HEK293 (cell line): ENCODE data around the gene GALNT10.

Source experiments
- CTCF ChIA-PET: fragments of 350-600 bp; formaldehyde crosslinking; extraction: SDS; loops from one replicate; lab custom pipeline; 2021; ENCODE audit warnings: antibody characterized with exemption; lab: Yijun Ruan, JAX
- POLR2A ChIA-PET: fragments of 300-600 bp; formaldehyde crosslinking; extraction: SDS; loops from one replicate; lab custom pipeline; 2020; ENCODE audit warnings: antibody characterized with exemption, inconsistent platforms; lab: Yijun Ruan, JAX
- H3K27ac ChIP-seq: fragments of 200-500 bp; sonication (Bioruptor generic); 2 replicates; pipeline ENCODE4 v1.5.1; 2014; ENCODE audit warnings: low read depth, low read length, control low read depth, inconsistent platforms; ENCODE audit errors: extremely low read depth
- H3K36me3 ChIP-seq, 2 experiments: fragments of 200-500 bp in 1 of 2; sonication (Bioruptor generic) in 1 of 2; 1 replicate in 1 of 2; 2 replicates in 1 of 2; pipeline ENCODE4 v1.5.1; 2014 to 2017; ENCODE audit warnings: inconsistent platforms in 2 of 2, low read length in 2 of 2; ENCODE audit not compliant: control insufficient read depth in 2 of 2, insufficient read depth in 1 of 2
- H3K4me1 ChIP-seq: fragments of 200-500 bp; sonication (Bioruptor generic); 2 replicates; pipeline ENCODE4 v1.5.1; 2014; ENCODE audit warnings: mild to moderate bottlenecking, low read length, inconsistent platforms; ENCODE audit not compliant: control insufficient read depth, insufficient read depth
- H3K4me3 ChIP-seq: 2 replicates; pipeline ENCODE4 v1.5.1; 2011; ENCODE audit warnings: low read depth, mild to moderate bottlenecking, control low read depth, low read length, moderate library complexity
- H3K9me3 ChIP-seq: fragments of 200-500 bp; sonication (Bioruptor generic); 2 replicates; pipeline ENCODE4 v1.5.1; 2014; ENCODE audit warnings: low read depth, low read length, inconsistent platforms; ENCODE audit not compliant: control insufficient read depth, insufficient read depth
- BCL11A ChIP-seq: fragments of 450-650 bp; formaldehyde crosslinking; IDR thresholded peaks from 2 replicates; pipeline ENCODE4 v1.5.1; 2016; ENCODE audit warnings: low read depth, missing biosample characterization, missing genetic modification characterization
- GLI2 ChIP-seq: fragments of 450-650 bp; formaldehyde crosslinking; IDR thresholded peaks from 2 replicates; pipeline ENCODE4; 2017; ENCODE audit warnings: missing biosample characterization, missing genetic modification characterization, low read depth, borderline replicate concordance
- ZBTB21 ChIP-seq: fragments of 450-650 bp; formaldehyde crosslinking; IDR thresholded peaks from 2 replicates; pipeline ENCODE4 v1.5.1; 2017; ENCODE audit warnings: missing biosample characterization, missing genetic modification characterization
- ZFP41 ChIP-seq: fragments of 450-650 bp; formaldehyde crosslinking; IDR thresholded peaks from 2 replicates; pipeline ENCODE4 v1.5.1; 2016; ENCODE audit warnings: missing biosample characterization, missing genetic modification characterization, borderline replicate concordance
- ZFP69B ChIP-seq: fragments of 450-650 bp; formaldehyde crosslinking; IDR thresholded peaks from 2 replicates; pipeline ENCODE4 v1.5.1; 2016; ENCODE audit warnings: missing biosample characterization, missing genetic modification characterization
- ZNF335 ChIP-seq: fragments of 450-650 bp; formaldehyde crosslinking; conservative IDR thresholded peaks from 2 replicates; pipeline ENCODE4 v1.5.1; 2016; ENCODE audit warnings: missing biosample characterization, missing genetic modification characterization
- ZNF416 ChIP-seq: fragments of 450-650 bp; formaldehyde crosslinking; IDR thresholded peaks from 2 replicates; pipeline ENCODE4 v1.5.1; 2016; ENCODE audit warnings: missing biosample characterization, missing genetic modification characterization
- ZNF423 ChIP-seq: fragments of 450-650 bp; formaldehyde crosslinking; IDR thresholded peaks from 2 replicates; pipeline ENCODE4 v1.5.1; 2016; ENCODE audit warnings: missing biosample characterization, missing genetic modification characterization
- ZNF521 ChIP-seq: fragments of 450-650 bp; formaldehyde crosslinking; IDR thresholded peaks from 2 replicates; pipeline ENCODE4 v1.5.1; 2017; ENCODE audit warnings: missing biosample characterization, mild to moderate bottlenecking, missing genetic modification characterization
- ZNF558 ChIP-seq: fragments of 450-650 bp; formaldehyde crosslinking; IDR thresholded peaks from 2 replicates; pipeline ENCODE4 v1.5.1; 2016; ENCODE audit warnings: missing biosample characterization, missing genetic modification characterization
- ZNF571 ChIP-seq: fragments of 450-650 bp; formaldehyde crosslinking; IDR thresholded peaks from 2 replicates; pipeline ENCODE4 v1.5.0; 2017; ENCODE audit warnings: missing biosample characterization, missing genetic modification characterization
- ZNF670 ChIP-seq: fragments of 450-650 bp; formaldehyde crosslinking; IDR thresholded peaks from 2 replicates; pipeline ENCODE4 v1.5.1; 2016; ENCODE audit warnings: missing biosample characterization, missing genetic modification characterization, low read depth
- ZNF776 ChIP-seq: fragments of 450-650 bp; formaldehyde crosslinking; IDR thresholded peaks from 2 replicates; pipeline ENCODE4 v1.5.0; 2017; ENCODE audit warnings: missing biosample characterization, missing genetic modification characterization, borderline replicate concordance
- ZNF785 ChIP-seq: fragments of 450-650 bp; formaldehyde crosslinking; IDR thresholded peaks from 2 replicates; pipeline ENCODE4 v1.5.1; 2016; ENCODE audit warnings: missing biosample characterization, missing genetic modification characterization
- TF ChIP-seq, protein P1 (sequence below): fragments of 450-650 bp; IDR thresholded peaks from 2 replicates; pipeline ENCODE4 v1.5.1; 2018; ENCODE audit warnings: missing biosample characterization, missing genetic modification characterization
- TF ChIP-seq, protein P2 (sequence below): fragments of 450-650 bp; formaldehyde crosslinking; IDR thresholded peaks from 2 replicates; pipeline ENCODE4 v1.5.1; 2017; ENCODE audit warnings: missing biosample characterization, missing genetic modification characterization
- TF ChIP-seq, protein P3 (sequence below): fragments of 450-650 bp; formaldehyde crosslinking; IDR thresholded peaks from 2 replicates; pipeline ENCODE4 v1.5.1; 2016; ENCODE audit warnings: missing biosample characterization, missing genetic modification characterization
- TF ChIP-seq, protein P4 (sequence below): fragments of 450-650 bp; formaldehyde crosslinking; IDR thresholded peaks from 2 replicates; pipeline ENCODE4 v1.5.1; 2017; ENCODE audit warnings: missing biosample characterization, missing genetic modification characterization
- TF ChIP-seq, protein P5 (sequence below): fragments of 450-650 bp; formaldehyde crosslinking; IDR thresholded peaks from 2 replicates; pipeline ENCODE4 v1.5.1; 2017; ENCODE audit warnings: missing biosample characterization, missing genetic modification characterization
- TF ChIP-seq, protein P6 (sequence below): fragments of 450-650 bp; formaldehyde crosslinking; conservative IDR thresholded peaks from 2 replicates; pipeline ENCODE4 v1.5.1; 2016; ENCODE audit warnings: low read depth, missing biosample characterization, missing genetic modification characterization

GALNT10 gene

DNA sequence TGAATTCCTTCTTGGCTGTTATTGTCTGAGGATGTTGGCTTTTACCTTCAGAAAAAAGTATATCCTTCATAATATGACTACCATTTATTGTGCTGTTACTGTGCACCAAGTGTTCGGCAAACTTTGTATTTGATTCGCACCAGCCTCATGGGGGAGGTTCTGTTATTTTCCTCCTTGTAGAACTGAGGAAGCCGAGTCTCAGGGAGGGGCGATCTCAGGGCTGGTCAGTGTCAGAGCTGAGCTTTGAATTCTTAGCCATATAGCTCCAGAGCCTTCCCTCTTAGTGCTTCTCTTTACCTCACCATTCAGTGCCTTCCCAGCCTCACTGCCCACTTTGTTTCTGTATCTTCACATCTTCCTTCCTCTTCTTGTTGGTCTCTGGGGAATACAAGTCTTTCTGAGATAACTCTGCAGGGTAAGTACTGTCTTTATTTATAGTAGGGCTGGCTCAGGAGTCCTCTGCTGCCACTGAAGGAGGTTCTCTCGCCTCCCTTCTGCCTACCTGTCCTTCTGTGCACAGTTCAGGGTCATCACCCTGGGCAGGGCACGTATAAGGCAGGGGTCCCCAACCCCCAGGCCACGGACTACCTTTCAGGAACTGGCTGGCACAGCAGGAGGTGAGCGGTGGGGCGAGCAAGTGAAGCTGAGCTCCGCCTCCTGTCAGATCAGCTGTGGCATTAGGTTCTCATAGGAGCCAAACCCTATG lies 48.4 kb downstream of the GALNT10 start (continued):
- TF ChIP-seq ZNF670 (no peak), BCL11A (tag by site-specific recombination) (no peak), GLI2 (tag by site-specific recombination) (no peak), ZFP69B (no peak), ZNF558 (tag by site-specific recombination) (no peak), ZFP41 (tag by site-specific recombination) (no peak)
- TF ChIP-seq, protein P1, sequence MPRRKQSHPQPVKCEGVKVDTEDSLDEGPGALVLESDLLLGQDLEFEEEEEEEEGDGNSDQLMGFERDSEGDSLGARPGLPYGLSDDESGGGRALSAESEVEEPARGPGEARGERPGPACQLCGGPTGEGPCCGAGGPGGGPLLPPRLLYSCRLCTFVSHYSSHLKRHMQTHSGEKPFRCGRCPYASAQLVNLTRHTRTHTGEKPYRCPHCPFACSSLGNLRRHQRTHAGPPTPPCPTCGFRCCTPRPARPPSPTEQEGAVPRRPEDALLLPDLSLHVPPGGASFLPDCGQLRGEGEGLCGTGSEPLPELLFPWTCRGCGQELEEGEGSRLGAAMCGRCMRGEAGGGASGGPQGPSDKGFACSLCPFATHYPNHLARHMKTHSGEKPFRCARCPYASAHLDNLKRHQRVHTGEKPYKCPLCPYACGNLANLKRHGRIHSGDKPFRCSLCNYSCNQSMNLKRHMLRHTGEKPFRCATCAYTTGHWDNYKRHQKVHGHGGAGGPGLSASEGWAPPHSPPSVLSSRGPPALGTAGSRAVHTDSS (tag by site-specific recombination): no peak
- TF ChIP-seq, protein P2, sequence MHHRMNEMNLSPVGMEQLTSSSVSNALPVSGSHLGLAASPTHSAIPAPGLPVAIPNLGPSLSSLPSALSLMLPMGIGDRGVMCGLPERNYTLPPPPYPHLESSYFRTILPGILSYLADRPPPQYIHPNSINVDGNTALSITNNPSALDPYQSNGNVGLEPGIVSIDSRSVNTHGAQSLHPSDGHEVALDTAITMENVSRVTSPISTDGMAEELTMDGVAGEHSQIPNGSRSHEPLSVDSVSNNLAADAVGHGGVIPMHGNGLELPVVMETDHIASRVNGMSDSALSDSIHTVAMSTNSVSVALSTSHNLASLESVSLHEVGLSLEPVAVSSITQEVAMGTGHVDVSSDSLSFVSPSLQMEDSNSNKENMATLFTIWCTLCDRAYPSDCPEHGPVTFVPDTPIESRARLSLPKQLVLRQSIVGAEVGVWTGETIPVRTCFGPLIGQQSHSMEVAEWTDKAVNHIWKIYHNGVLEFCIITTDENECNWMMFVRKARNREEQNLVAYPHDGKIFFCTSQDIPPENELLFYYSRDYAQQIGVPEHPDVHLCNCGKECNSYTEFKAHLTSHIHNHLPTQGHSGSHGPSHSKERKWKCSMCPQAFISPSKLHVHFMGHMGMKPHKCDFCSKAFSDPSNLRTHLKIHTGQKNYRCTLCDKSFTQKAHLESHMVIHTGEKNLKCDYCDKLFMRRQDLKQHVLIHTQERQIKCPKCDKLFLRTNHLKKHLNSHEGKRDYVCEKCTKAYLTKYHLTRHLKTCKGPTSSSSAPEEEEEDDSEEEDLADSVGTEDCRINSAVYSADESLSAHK (tag by site-specific recombination): no peak

DNA sequence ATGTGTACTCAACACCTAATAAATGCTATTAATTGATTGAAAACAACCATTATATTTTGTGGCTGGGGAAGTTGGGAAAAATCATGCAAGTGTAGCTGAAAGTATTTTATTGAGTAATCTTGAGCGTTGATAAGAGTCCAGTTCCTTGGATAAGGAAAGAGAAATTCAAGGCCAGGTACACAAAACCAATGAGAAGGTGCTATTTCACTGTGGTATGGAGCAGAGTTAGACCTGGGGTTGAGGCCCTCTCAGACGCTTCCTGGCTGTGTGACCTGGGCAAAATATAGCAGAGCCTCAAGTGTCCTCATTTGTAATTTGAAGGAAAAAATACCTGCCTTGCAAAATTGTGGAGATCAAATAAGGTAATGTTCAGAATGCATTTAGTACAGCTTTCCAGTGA lies 50.1 kb downstream of the GALNT10 start:
- no peaks in the 10 kb centered on the region for H3K4me1 ChIP-seq
- no peaks in the 10 kb centered on the region for H3K9me3 ChIP-seq
- ChIA-PET POLR2A (no interaction called here), CTCF (interaction anchor here (0.6 kb wide), 1 partner anchor 15 kb away, joined by 4 read pairs; no protein-coding TSS in a partner anchor)
- H3K27ac ChIP-seq: no peak overlapping the region
- no peak overlapping the region for H3K4me3 ChIP-seq
- H3K36me3 ChIP-seq: no peaks in the 10 kb centered on the region
- TF ChIP-seq ZNF335 (tag by site-specific recombination): no peak
- no peak for TF ChIP-seq ZNF785 (tag by site-specific recombination)
- TF ChIP-seq ZNF423 (tag by site-specific recombination): no peak
- no peak for TF ChIP-seq ZNF571 (tag by site-specific recombination)
- no peak for TF ChIP-seq ZBTB21 (tag by site-specific recombination)
- TF ChIP-seq, protein P3, sequence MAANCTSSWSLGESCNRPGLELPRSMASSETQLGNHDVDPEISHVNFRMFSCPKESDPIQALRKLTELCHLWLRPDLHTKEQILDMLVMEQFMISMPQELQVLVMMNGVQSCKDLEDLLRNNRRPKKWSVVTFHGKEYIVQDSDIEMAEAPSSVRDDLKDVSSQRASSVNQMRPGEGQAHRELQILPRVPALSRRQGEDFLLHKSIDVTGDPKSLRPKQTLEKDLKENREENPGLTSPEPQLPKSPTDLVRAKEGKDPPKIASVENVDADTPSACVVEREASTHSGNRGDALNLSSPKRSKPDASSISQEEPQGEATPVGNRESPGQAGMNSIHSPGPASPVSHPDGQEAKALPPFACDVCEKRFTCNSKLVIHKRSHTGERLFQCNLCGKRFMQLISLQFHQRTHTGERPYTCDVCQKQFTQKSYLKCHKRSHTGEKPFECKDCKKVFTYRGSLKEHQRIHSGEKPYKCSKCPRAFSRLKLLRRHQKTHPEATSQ (tag by site-specific recombination): no peak
- TF ChIP-seq, protein P4, sequence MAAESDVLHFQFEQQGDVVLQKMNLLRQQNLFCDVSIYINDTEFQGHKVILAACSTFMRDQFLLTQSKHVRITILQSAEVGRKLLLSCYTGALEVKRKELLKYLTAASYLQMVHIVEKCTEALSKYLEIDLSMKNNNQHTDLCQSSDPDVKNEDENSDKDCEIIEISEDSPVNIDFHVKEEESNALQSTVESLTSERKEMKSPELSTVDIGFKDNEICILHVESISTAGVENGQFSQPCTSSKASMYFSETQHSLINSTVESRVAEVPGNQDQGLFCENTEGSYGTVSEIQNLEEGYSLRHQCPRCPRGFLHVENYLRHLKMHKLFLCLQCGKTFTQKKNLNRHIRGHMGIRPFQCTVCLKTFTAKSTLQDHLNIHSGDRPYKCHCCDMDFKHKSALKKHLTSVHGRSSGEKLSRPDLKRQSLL: no peak

DNA sequence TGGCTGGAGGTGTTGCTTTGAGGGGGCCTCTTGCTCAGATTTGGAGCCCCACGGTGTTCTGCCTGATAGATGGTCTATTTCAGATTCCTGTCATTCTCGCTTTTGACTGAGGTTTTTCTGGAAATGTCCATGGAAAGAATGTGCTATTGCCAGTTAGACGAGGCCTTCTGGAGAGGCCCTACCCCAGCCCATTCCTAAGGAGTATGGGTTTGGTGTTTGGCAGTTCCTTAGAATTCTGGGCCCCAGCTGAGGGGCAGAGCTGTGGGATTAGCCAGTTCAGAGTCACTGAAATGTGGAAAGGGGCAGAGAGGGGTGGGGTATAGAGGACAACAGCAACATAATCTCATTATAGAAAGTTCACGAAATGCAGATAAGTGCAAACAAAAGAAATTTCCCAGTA lies 50.5 kb downstream of the GALNT10 start:
- Histone ChIP-seq H3K4me1 (no peaks in the 10 kb centered on the region), H3K4me3 (no peak overlapping the region), H3K27ac (no peak overlapping the region), H3K9me3 (no peaks in the 10 kb centered on the region), H3K36me3 (no peaks in the 10 kb centered on the region)
- POLR2A ChIA-PET: no interaction called here
- CTCF ChIA-PET: no interaction called here
- TF ChIP-seq ZNF776 (tag by site-specific recombination) (no peak), ZNF416 (tag by site-specific recombination) (no peak), ZNF521 (no peak)
- TF ChIP-seq, protein P5, sequence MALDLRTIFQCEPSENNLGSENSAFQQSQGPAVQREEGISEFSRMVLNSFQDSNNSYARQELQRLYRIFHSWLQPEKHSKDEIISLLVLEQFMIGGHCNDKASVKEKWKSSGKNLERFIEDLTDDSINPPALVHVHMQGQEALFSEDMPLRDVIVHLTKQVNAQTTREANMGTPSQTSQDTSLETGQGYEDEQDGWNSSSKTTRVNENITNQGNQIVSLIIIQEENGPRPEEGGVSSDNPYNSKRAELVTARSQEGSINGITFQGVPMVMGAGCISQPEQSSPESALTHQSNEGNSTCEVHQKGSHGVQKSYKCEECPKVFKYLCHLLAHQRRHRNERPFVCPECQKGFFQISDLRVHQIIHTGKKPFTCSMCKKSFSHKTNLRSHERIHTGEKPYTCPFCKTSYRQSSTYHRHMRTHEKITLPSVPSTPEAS (tag by site-specific recombination): no peak
- TF ChIP-seq, protein P6, sequence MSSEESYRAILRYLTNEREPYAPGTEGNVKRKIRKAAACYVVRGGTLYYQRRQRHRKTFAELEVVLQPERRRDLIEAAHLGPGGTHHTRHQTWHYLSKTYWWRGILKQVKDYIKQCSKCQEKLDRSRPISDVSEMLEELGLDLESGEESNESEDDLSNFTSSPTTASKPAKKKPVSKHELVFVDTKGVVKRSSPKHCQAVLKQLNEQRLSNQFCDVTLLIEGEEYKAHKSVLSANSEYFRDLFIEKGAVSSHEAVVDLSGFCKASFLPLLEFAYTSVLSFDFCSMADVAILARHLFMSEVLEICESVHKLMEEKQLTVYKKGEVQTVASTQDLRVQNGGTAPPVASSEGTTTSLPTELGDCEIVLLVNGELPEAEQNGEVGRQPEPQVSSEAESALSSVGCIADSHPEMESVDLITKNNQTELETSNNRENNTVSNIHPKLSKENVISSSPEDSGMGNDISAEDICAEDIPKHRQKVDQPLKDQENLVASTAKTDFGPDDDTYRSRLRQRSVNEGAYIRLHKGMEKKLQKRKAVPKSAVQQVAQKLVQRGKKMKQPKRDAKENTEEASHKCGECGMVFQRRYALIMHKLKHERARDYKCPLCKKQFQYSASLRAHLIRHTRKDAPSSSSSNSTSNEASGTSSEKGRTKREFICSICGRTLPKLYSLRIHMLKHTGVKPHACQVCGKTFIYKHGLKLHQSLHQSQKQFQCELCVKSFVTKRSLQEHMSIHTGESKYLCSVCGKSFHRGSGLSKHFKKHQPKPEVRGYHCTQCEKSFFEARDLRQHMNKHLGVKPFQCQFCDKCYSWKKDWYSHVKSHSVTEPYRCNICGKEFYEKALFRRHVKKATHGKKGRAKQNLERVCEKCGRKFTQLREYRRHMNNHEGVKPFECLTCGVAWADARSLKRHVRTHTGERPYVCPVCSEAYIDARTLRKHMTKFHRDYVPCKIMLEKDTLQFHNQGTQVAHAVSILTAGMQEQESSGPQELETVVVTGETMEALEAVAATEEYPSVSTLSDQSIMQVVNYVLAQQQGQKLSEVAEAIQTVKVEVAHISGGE (tag by site-specific recombination): no peak
